Chondrocyte (in vitro differentiated cells): ENCODE results near the gene KLF11. TPM values are rescaled to one million over a fixed set of nuclear protein-coding genes. Genes with fewer than 3 reads are reported as not detected.
"Not testable (repeated sequence)": the region's sequence is repeated elsewhere in the genome, so short reads cannot be mapped to it uniquely, and the experiment has no call there.

ENCODE experiments used
- DNase-seq: peaks from one replicate; pipeline ENCODE4 v3.0.0; 2021; ENCODE audit warnings: mixed read lengths, low spot score
- H3K27ac Mint-ChIP-seq: one replicate; pipeline ENCODE4 v1.8.0; 2021; ENCODE audit warnings: mild to moderate bottlenecking, moderate library complexity, mixed read lengths; ENCODE audit not compliant: unreplicated experiment
- H3K27me3 Mint-ChIP-seq: 2 replicates; pipeline ENCODE4 v1.8.0; 2021; ENCODE audit warnings: low read depth, mixed read lengths
- H3K36me3 Mint-ChIP-seq: 2 replicates; pipeline ENCODE4 v1.8.0; 2021; ENCODE audit warnings: low read depth, mixed read lengths
- H3K4me1 Mint-ChIP-seq: 2 replicates; pipeline ENCODE4 v1.8.0; 2021; ENCODE audit warnings: low read depth, mild to moderate bottlenecking, mixed read lengths
- H3K4me3 Mint-ChIP-seq: one replicate; pipeline ENCODE4 v1.8.0; 2021; ENCODE audit warnings: mild to moderate bottlenecking, moderate library complexity, mixed read lengths; ENCODE audit not compliant: unreplicated experiment
- H3K9me3 Mint-ChIP-seq: 2 replicates; pipeline ENCODE4 v1.8.0; 2021; ENCODE audit warnings: low read depth, mixed read lengths
- CTCF ChIP-seq: fragments of 200-600 bp; sonication (generic); IDR thresholded peaks from 2 replicates; pipeline ENCODE4 v1.5.0; 2021; ENCODE audit warnings: antibody characterized with exemption, mild to moderate bottlenecking, moderate library complexity
- total RNA-seq: library from RNA; stranded (reverse); gene quantifications from 3 replicates; pipeline ENCODE4 v1.2.1, GENCODE V29; 2021

KLF11 gene
- total RNA-seq, 1 donor from 2014 or later, result 15.2 TPM

- H3K9me3 Mint-ChIP-seq, result peaks cover 16% of the 10 kb centered on the region
- DNase-seq, result peak; percentile 87
- H3K4me1 Mint-ChIP-seq, result peaks cover 3% of the 10 kb centered on the region
- H3K36me3 Mint-ChIP-seq, result peaks cover 3% of the 10 kb centered on the region
- H3K4me3 Mint-ChIP-seq, result no peak overlapping the region
- no peak for TF ChIP-seq CTCF
- H3K27me3 Mint-ChIP-seq, result peaks cover 16% of the 10 kb centered on the region
- H3K27ac Mint-ChIP-seq, result no peak overlapping the region
Measured at GRCh38 chr2:10014418-10015190, 28.7 kb upstream of the KLF11 start.

GRCh38 chr2:10015376-10015989 lies 27.9 kb upstream of the KLF11 start:
- peaks cover 16% of the 10 kb centered on the region for H3K9me3 Mint-ChIP-seq

GRCh38 chr2:10016001-10016801 lies 27.1 kb upstream of the KLF11 start:
- peak; percentile 42 for DNase-seq
- H3K9me3 Mint-ChIP-seq, result peaks cover 16% of the 10 kb centered on the region
- peaks cover 3% of the 10 kb centered on the region for H3K36me3 Mint-ChIP-seq
- H3K27ac Mint-ChIP-seq, result no peak overlapping the region
- TF ChIP-seq CTCF, result no peak
- peaks cover 16% of the 10 kb centered on the region for H3K27me3 Mint-ChIP-seq
- no peaks in the 10 kb centered on the region for H3K4me1 Mint-ChIP-seq
- H3K4me3 Mint-ChIP-seq, result no peak overlapping the region

More at GRCh38 chr2:10015376-10015989, 27.9 kb upstream of the KLF11 start:
- H3K4me3 Mint-ChIP-seq, H3K36me3 Mint-ChIP-seq, H3K4me1 Mint-ChIP-seq, H3K27ac Mint-ChIP-seq: not testable (repeated sequence)
- peak; percentile 75 for DNase-seq
- peaks cover 16% of the 10 kb centered on the region for H3K27me3 Mint-ChIP-seq

GRCh38 chr2:10016802-10017258 lies 26.5 kb upstream of the KLF11 start:
- Mint-ChIP-seq H3K9me3 (peaks cover 16% of the 10 kb centered on the region), H3K27me3 (peaks cover 19% of the 10 kb centered on the region), H3K27ac (no peak overlapping the region), H3K4me1 (no peaks in the 10 kb centered on the region), H3K36me3 (peaks cover 3% of the 10 kb centered on the region), H3K4me3 (no peak overlapping the region)
- TF ChIP-seq CTCF, result no peak
- DNase-seq, result peak; percentile 37

GRCh38 chr2:10017313-10017941 lies 25.9 kb upstream of the KLF11 start:
- peaks cover 19% of the 10 kb centered on the region for H3K27me3 Mint-ChIP-seq
- no peak for TF ChIP-seq CTCF
- DNase-seq, result peak; percentile 3
- peaks cover 16% of the 10 kb centered on the region for H3K9me3 Mint-ChIP-seq
- no peak overlapping the region for H3K27ac Mint-ChIP-seq
- H3K4me1 Mint-ChIP-seq, result no peaks in the 10 kb centered on the region
- peaks cover 3% of the 10 kb centered on the region for H3K36me3 Mint-ChIP-seq
- no peak overlapping the region for H3K4me3 Mint-ChIP-seq
